Measurements from ENCODE around the gene SDR42E2.
"Not testable (repeated sequence)": the region's sequence is repeated elsewhere in the genome, so short reads cannot be mapped to it uniquely, and the experiment has no call there.

The SDR42E2 gene

GRCh38 chr16:22161999-22162655 is at the start of gene SDR42E2:
TSS of gene SDR42E2 (plus strand) at chr16:22162506. CDS start at chr16:22165583, 3,077 bp downstream.
- DNase-seq, result no peak

- no peak for DNase-seq
Observed at GRCh38 chr16:22116095-22116700, 46.1 kb upstream of the SDR42E2 start.

- no peak for DNase-seq
Observed at GRCh38 chr16:22117609-22118008, 44.7 kb upstream of the SDR42E2 start.

- no peak for DNase-seq
Observed at GRCh38 chr16:22120440-22120839, 41.9 kb upstream of the SDR42E2 start.

GRCh38 chr16:22122239-22122638 is 40.1 kb upstream of the SDR42E2 start:
- DNase-seq, result no peak

GRCh38 chr16:22123146-22123545 is 39.2 kb upstream of the SDR42E2 start:
- DNase-seq, result peak; percentile 54 to 80

GRCh38 chr16:22123759-22124490 is 38.4 kb upstream of the SDR42E2 start:
- DNase-seq, result no peak

- DNase-seq, result no peak
Observed at GRCh38 chr16:22124583-22125284, 37.6 kb upstream of the SDR42E2 start.

GRCh38 chr16:22126037-22126558 is 36.2 kb upstream of the SDR42E2 start:
- DNase-seq, result no peak

GRCh38 chr16:22128537-22128936 is 33.8 kb upstream of the SDR42E2 start:
- DNase-seq, result not testable (repeated sequence)

GRCh38 chr16:22130528-22130927 is 31.8 kb upstream of the SDR42E2 start:
- no peak for DNase-seq

- DNase-seq, result no peak
Observed at GRCh38 chr16:22132801-22133200, 29.5 kb upstream of the SDR42E2 start.

- no peak for DNase-seq
Observed at GRCh38 chr16:22138482-22138881, 23.8 kb upstream of the SDR42E2 start.

- no peak for DNase-seq
Observed at GRCh38 chr16:22139008-22139407, 23.3 kb upstream of the SDR42E2 start.

- DNase-seq, result no peak
Observed at GRCh38 chr16:22139732-22140131, 22.6 kb upstream of the SDR42E2 start.

- DNase-seq, result peak in 1 of 2 donors; percentile 3
Observed at GRCh38 chr16:22141767-22142166, 20.5 kb upstream of the SDR42E2 start.

- no peak for DNase-seq
Observed at GRCh38 chr16:22144520-22144919, 17.8 kb upstream of the SDR42E2 start.

- DNase-seq, result no peak
Observed at GRCh38 chr16:22147853-22148252, 14.5 kb upstream of the SDR42E2 start.

GRCh38 chr16:22151246-22151998 is 10.9 kb upstream of the SDR42E2 start:
- peak; percentile 5 to 57 for DNase-seq

- no peak for DNase-seq
Observed at GRCh38 chr16:22152316-22152715, 10.0 kb upstream of the SDR42E2 start.

- peak; percentile 28 to 56 for DNase-seq
Observed at GRCh38 chr16:22153078-22153477, 9.2 kb upstream of the SDR42E2 start.

GRCh38 chr16:22161401-22161800 is 905 bp upstream of the SDR42E2 start:
- DNase-seq, result no peak
